Stimulated activated naive CD8-positive, alpha-beta T cell treated with anti-CD3 and anti-CD28 coated beads, Interleukin-15, amount 100 ng/mL, for 72 hours (primary cell): ENCODE results near the gene AUP1.

Source experiments
- ATAC-seq: fragments of 150-1000 bp; cut with Tn5 transposase; 2 replicates; pipeline ENCODE4 v1.10.0; 2021; ENCODE audit warnings: mild to moderate bottlenecking, moderate library complexity
- DNase-seq, 2 donors: peaks; one replicate each; pipeline ENCODE4 v3.0.0; 2021 to 2022
- H3K27ac Mint-ChIP-seq, 2 donors: one replicate each; pipeline ENCODE4 v1.8.0; 2022; ENCODE audit warnings: mild to moderate bottlenecking in 2 of 2, mixed read lengths in 2 of 2, moderate library complexity in 2 of 2
- H3K27me3 Mint-ChIP-seq: one replicate; pipeline ENCODE4 v1.8.0; 2022; ENCODE audit warnings: mixed read lengths
- H3K4me1 Mint-ChIP-seq: one replicate; pipeline ENCODE4 v1.8.0; 2022; ENCODE audit warnings: mild to moderate bottlenecking, mixed read lengths
- H3K4me3 Mint-ChIP-seq, 2 donors: one replicate each; pipeline ENCODE4 v1.8.0; 2022; ENCODE audit warnings: mild to moderate bottlenecking in 2 of 2, mixed read lengths in 2 of 2, moderate library complexity in 1 of 2
- H3K9me3 Mint-ChIP-seq, 2 donors: one replicate each; pipeline ENCODE4 v1.8.0; 2022; ENCODE audit warnings: mixed read lengths in 2 of 2

AUP1 gene

DNA sequence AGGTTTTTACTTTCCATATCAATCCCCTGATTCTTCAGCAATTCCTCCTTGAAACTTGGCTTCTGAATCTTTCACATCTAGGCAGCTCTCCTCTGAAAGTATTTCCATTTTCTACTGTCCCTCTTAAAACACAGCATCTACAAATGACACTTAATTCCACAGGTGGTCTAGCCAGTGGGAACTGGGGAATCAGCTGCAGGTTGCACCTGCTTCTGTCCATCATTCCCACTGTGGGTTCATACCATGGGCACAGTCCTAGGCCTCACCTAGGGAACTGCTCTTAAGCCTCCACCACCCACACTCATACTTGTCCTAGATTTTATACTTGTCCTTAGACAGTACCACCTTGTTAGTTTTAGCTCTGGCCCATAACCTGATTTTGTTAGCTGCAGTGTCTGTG, 22.0 kb upstream of the AUP1 start:
- DNase-seq = no peak
- H3K4me1 Mint-ChIP-seq = peaks cover 30% of the 10 kb centered on the region
- no peak overlapping the region for H3K4me3 Mint-ChIP-seq
- H3K27me3 Mint-ChIP-seq = peaks cover 59% of the 10 kb centered on the region
- H3K27ac Mint-ChIP-seq = no peak overlapping the region
- ATAC-seq = no peak
- no peaks in the 10 kb centered on the region for H3K9me3 Mint-ChIP-seq

DNA sequence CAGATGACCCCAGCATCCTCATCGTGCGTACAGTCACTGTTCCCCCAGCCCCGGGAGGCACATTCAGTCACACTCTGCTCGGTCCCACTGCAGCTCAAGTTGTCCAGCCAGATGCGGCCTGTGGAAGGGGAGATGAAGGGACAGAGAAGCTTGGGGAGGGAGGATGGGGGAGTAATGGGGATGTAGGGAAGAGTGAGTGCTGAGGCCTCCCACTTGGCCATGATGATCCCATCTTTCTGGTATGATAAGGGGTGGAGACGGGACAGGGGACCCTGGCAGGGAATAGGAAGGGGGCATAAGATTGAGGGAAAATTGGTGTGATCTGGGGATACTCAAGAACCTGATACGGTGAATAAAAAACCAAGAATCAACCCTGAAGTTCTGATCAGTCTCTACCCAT, 20.7 kb upstream of the AUP1 start:
- Mint-ChIP-seq H3K27me3 (peaks cover 68% of the 10 kb centered on the region), H3K4me1 (peaks cover 22% of the 10 kb centered on the region), H3K4me3 (peak overlapping the region in 1 of 2 donors; percentile 22), H3K27ac (no peak overlapping the region), H3K9me3 (no peaks in the 10 kb centered on the region)
- DNase-seq = no peak
- ATAC-seq = no peak

DNA sequence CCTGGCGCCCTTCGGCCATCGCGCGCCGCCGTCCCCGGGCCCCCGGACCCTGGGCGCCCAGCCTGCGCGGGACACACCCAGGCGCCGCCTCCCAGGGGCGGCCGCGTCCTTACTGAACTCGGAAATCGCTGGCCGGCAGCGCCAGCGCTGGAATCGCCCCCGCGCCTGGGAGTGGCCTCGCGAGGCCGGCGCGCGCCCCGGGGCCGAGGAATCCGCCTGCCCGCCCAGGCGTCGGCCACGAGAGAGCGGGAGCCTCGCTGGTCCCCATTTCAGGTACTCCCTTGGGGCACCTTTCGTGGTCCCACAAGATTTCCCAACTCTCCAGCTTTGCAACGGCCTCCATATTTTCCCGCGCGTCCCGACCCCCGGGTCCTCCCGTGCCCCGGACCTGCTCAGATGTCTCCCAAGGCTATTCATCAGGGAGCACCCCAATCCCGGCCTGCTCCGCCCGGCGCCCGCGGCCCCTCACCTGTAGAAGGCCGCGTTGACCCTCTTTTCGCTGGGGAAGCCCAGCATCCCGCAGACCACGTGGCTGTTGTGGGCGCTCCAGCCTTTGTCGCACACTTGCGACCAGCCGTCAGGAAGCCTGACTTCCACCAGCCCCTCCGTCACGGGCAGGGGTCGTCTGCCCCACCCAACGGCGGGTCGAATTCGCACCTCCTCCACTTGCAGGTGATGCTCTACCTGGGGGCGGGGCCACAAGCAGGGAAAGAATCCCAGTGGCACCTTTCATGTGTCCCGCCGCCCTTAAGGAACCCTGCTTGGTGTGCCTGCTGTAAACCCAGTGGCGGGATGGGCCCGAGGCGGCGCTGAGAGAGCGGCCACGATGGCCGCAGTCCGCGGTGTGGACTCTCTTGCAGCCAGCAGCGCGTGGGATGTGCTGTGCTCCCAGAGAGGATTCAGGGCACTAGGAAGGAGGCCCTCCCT, 19.7 kb upstream of the AUP1 start:
- Mint-ChIP-seq H3K4me3 (peak overlapping the region; percentile 74 to 79), H3K4me1 (peaks cover 22% of the 10 kb centered on the region), H3K9me3 (no peaks in the 10 kb centered on the region), H3K27ac (peak overlapping the region in 1 of 2 donors; percentile 34), H3K27me3 (peaks cover 76% of the 10 kb centered on the region)
- DNase-seq (no peak), ATAC-seq (peak; percentile 43)

DNA sequence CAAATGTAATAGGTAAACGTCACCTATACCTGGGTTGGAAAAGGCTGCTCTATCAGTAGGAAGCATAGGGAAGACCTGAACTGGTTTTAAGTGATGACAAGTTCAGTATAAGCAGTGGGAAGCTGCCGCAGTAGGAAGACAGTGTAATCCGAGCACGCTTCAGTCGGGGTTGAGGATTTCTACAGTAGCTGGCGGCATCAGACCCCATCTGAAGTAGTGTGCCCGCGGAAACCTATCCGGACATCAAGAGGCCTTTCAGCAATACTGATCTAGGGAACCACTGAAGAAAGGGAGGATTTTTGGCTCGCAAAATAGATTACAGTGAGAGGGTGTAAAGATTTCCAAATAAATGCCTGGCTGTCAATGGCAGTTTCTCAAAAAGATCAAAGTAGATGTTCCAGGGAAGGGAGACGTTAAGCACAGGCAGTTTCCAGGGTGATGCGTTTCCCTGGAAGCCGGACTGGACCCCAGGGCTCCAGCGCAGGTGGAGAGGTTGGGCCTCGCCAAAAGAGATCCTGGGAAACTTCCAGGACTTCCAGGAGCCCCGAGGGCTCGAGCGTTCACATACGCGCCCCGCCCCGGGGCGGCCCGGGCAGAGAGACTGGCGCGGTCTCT, 18.9 kb upstream of the AUP1 start:
- no peak for ATAC-seq
- peak overlapping the region; percentile 67 to 74 for H3K4me3 Mint-ChIP-seq
- H3K27me3 Mint-ChIP-seq = peaks cover 77% of the 10 kb centered on the region
- peaks cover 16% of the 10 kb centered on the region for H3K4me1 Mint-ChIP-seq
- DNase-seq = no peak
- peak overlapping the region in 1 of 2 donors; percentile 55 for H3K27ac Mint-ChIP-seq
- H3K9me3 Mint-ChIP-seq = no peaks in the 10 kb centered on the region

DNA sequence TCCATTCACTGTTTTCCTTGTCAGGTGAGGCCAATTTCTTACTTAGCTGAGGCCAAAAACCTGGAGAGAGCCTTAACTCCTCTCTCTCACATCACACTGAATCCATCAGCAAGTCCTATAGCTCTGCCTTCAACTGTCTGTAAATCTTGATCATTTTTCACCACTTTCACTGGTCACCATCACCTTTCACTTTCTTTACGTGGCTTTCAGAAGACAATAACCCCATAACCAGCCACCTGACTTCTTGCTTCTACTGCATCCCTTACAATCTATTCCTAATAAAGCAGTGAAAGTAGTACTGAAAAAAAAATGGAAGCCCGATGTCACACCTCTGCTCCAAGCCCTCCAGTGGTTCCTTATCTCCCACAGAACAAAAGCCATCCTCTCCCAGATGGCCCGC, 16.5 kb upstream of the AUP1 start:
- DNase-seq (no peak), ATAC-seq (no peak)
- peaks cover 71% of the 10 kb centered on the region for H3K27me3 Mint-ChIP-seq
- H3K4me1 Mint-ChIP-seq = peaks cover 16% of the 10 kb centered on the region
- no peak overlapping the region for H3K4me3 Mint-ChIP-seq
- no peak overlapping the region for H3K27ac Mint-ChIP-seq
- H3K9me3 Mint-ChIP-seq = no peaks in the 10 kb centered on the region

DNA sequence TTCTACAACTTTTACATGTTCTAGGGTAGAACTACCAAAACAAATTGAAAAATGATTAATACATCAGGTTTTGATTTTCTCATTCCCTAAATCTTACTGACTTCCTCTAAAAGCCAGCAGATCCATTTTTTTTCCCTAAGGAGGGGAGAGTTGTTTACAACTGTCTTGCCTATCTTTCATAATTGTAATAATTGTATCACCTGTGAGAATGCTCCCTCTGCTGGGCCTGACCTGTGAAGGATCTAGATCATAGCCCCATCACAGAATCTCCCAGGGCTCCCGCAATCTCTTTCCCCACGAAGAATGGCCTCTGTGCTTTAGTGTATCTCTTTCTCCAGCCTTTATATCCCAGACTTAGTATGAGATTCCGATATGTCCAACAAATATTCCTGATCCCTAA, 15.1 kb upstream of the AUP1 start:
- Mint-ChIP-seq H3K27me3 (peaks cover 61% of the 10 kb centered on the region), H3K27ac (no peak overlapping the region), H3K4me1 (peaks cover 11% of the 10 kb centered on the region), H3K4me3 (no peak overlapping the region), H3K9me3 (no peaks in the 10 kb centered on the region)
- no peak for ATAC-seq
- DNase-seq = no peak

DNA sequence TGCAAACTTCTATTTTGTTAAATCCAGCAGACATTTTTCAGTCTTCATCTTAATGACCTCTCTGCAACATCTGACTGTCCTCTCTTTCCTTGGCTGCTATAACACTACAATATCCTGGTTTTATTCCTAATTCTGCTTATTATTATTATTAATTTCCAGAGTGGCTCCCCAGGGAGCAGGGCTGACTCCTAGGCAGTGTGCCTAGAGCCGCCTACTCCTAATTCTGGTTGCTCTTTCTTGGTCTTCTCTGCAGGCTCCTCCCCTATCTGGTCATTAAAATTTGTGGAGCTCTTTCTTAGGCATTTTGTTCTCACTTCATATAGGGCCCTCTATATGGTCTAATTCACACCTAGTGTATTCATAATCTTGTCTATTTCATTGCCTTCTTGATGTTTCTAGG, 13.5 kb upstream of the AUP1 start:
- Mint-ChIP-seq H3K27me3 (peaks cover 67% of the 10 kb centered on the region), H3K4me1 (peaks cover 16% of the 10 kb centered on the region), H3K9me3 (no peaks in the 10 kb centered on the region), H3K27ac (no peak overlapping the region), H3K4me3 (no peak overlapping the region)
- DNase-seq (no peak), ATAC-seq (no peak)

DNA sequence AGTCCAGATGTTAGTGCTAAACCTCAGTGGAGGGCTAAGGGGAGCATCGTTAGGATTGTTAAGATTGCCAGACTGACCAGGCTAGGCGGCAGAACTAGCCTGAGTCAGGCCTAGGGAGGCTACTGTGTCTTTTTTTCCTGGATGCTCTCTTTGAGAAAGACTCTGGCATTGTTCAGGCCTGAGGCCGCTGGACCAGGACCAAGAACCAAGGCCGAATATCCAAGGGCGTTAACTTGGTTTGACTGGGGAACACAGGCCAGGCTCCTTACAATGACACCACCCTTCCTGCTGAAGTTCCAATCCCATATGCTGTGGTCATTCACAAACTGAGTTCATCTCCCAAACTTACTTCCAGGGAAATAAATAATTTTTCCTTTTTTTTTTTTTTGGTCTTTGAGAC, 10.8 kb upstream of the AUP1 start:
- no peaks in the 10 kb centered on the region for H3K9me3 Mint-ChIP-seq
- DNase-seq (no peak), ATAC-seq (no peak)
- H3K4me1 Mint-ChIP-seq = peaks cover 17% of the 10 kb centered on the region
- H3K4me3 Mint-ChIP-seq = no peak overlapping the region
- no peak overlapping the region for H3K27ac Mint-ChIP-seq
- peaks cover 57% of the 10 kb centered on the region for H3K27me3 Mint-ChIP-seq

DNA sequence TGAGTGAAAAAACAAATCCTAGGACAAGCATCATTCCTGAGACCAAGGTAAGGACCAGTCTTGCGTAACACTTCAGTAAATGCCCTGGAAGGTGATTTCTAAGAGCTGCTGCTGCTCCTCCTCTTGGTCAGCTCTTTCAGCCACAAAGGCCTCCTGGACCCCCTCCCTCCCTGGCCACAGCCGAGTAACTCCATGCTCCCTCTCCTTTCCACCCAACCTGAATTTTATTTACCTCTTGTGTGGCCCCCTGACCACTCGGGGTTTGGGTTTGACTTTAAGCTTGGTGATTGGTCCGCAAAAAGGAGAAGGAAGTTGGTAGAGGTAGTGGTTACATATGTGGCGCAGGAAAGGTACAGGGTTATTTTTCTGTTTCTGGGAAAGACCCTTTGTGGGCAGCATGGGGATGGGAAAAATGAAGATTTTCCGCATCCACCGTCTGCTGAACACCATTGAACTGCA, 9.4 kb upstream of the AUP1 start:
- Mint-ChIP-seq H3K27ac (no peak overlapping the region), H3K4me1 (peaks cover 17% of the 10 kb centered on the region), H3K4me3 (peak overlapping the region in 1 of 2 donors; percentile 49), H3K27me3 (peaks cover 48% of the 10 kb centered on the region), H3K9me3 (no peaks in the 10 kb centered on the region)
- DNase-seq (no peak), ATAC-seq (no peak)

DNA sequence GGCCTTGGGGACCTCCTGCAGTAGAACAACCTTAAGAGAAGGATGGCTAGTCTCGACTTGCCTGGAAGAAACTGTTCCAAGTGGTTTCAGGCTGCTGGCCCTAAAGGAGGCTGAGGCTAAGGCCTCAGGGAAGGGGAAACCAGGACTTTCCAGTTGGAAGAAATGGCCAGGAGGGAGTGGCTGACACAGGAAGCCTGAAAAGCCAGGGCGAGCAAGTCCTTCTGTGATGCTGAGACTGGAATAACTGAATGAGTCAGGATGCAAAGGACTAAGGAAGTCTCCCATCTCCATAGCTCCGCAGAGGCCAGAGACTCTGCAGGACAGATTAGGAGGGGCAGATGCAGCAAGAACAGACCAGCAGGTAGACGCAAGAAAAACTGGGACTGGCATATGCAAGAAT, 7.6 kb upstream of the AUP1 start:
- no peak overlapping the region for H3K27ac Mint-ChIP-seq

DNA sequence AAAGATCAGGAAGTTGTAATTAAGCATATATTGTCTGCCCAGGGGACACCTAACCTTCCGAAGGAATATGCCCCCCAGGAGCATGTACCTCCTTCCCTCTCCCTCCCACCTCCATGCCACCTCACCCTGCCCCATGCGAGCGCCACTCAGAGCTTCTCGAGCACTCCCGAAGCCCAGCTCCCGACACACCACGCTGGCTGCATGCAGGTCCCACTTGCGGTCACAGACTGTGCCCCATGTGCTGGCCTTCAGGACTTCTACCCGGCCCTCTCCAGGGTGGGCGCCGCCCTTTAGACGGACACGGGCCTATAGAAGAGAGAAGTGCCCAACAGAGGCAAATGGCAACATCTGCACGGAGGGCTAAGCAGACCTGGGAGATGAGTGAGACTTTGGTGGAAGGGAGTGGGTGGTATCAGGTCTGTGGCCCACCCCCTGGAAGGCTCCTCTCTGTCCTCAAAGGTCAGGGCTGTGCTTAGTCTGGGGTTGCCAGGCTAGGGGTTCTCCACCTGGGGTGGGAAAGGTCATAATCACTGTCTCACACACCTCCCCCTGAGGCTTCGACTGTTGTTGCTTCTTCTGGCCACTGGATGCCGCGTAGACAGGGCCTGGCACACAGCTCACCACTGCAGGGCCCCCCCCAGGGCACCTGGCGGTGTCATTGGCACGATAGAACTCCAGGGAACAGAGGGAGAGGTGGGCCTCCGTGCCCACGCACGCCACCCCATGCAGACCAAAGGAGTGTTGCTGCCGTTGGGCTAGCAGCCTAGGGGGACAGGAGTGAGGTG, 6.9 kb upstream of the AUP1 start:
- Mint-ChIP-seq H3K4me1 (peaks cover 30% of the 10 kb centered on the region), H3K4me3 (no peak overlapping the region), H3K9me3 (no peaks in the 10 kb centered on the region), H3K27me3 (peaks cover 32% of the 10 kb centered on the region), H3K27ac (peak overlapping the region in 1 of 2 donors; percentile 5)
- ATAC-seq = peak; percentile 59
- no peak for DNase-seq

More for the DNA sequence above, 7.6 kb upstream of the AUP1 start:
- H3K27me3 Mint-ChIP-seq = peaks cover 35% of the 10 kb centered on the region
- H3K9me3 Mint-ChIP-seq = no peaks in the 10 kb centered on the region
- H3K4me1 Mint-ChIP-seq = peaks cover 23% of the 10 kb centered on the region
- no peak overlapping the region for H3K4me3 Mint-ChIP-seq
- DNase-seq = no peak
- ATAC-seq = no peak

DNA sequence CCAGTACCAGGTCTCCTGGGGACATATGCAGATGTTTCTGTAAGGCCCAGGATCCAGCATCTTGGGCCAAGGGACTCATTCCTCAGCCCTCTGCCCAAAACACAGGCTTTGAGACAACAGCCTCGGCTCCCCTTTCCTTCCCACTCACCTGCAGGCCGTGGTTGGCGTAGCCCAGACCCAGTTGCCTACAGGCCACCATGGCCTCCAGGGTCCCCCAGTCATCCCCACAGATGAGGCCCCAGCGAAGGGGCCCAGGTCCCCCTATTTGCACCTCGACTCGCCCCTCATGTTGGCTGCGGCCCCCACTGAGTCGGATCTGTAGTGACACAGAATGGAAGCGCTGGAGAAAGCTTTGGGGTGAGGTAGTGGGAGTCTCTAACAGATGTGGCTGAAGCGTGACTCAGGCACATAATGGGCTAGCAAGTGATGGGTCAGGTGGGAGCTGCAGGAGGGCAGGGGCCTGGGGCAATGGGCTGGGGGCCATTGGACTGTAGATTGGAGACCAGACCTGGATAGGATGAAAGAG, 6.0 kb upstream of the AUP1 start:
- Mint-ChIP-seq H3K4me3 (no peak overlapping the region), H3K27me3 (peaks cover 32% of the 10 kb centered on the region), H3K9me3 (no peaks in the 10 kb centered on the region), H3K4me1 (peaks cover 38% of the 10 kb centered on the region), H3K27ac (no peak overlapping the region)
- no peak for DNase-seq
- no peak for ATAC-seq

DNA sequence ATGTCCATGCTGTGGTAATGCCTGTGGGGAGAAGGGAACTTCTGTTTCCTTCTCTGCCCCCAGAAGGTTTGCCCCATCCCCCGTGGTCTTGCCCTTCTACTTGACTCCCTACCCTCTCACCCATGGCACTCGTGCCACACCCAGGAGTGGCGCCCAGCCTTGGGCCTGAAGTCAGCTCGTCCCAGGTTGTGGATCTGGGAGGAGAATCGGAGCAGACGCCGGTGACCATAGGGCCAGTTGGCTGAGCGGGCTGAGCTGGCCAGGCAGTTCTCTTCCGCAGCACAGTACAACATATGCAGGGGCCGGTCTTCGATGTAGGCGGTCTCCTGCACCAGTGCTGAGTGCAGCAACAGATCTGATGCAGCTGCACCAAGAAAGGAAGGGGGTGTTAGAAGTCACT, 4.9 kb upstream of the AUP1 start:
- H3K9me3 Mint-ChIP-seq = no peaks in the 10 kb centered on the region
- no peak for ATAC-seq
- peaks cover 26% of the 10 kb centered on the region for H3K27me3 Mint-ChIP-seq
- H3K4me3 Mint-ChIP-seq = no peak overlapping the region
- no peak overlapping the region for H3K27ac Mint-ChIP-seq
- peaks cover 35% of the 10 kb centered on the region for H3K4me1 Mint-ChIP-seq
- DNase-seq = no peak

DNA sequence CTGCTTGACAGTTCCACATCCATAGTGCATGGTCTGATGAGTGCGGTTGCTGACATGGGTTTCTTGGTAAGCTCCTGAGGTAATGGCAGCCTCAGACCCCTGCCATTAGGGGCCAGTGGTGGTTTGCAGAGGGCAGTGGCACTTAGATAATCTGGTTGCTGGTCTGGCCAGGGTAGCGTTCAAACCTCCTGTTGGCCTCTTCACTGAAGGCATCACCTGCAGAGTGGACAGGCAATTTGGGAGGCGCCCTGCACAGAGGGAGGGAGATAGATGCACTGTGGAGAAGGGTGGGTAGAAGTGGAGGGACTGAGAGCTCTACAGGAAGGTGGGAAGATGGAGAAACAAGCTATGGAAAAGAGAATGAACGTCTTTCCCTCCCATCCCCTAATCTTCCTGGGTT, 4.0 kb upstream of the AUP1 start:
- no peak for ATAC-seq
- H3K4me1 Mint-ChIP-seq = peaks cover 35% of the 10 kb centered on the region
- no peaks in the 10 kb centered on the region for H3K9me3 Mint-ChIP-seq

DNA sequence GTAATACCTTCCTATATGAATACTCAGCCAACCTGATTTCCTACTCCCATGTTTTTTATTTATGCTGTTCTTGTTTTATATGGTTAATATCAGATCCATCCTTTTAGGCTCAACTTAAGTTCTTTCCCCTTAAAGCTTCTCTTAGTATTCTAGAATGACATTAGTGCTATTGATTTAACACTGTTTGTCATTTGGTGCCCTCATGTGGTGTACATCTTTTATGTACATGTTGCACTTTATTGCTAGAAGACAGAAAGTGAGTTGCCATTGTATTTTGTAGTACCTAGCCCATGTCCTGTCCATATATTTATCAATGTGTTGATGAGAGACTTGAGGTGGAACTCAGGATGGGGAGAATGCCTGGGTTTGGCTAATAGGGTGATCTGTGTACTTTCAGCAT, 2.7 kb upstream of the AUP1 start:
- Mint-ChIP-seq H3K27ac (peak overlapping the region in 1 of 2 donors; percentile 15), H3K27me3 (peaks cover 4% of the 10 kb centered on the region), H3K4me3 (peak overlapping the region in 1 of 2 donors; percentile 84)

More for the DNA sequence above, 4.0 kb upstream of the AUP1 start:
- DNase-seq = no peak
- Mint-ChIP-seq H3K27ac (no peak overlapping the region), H3K4me3 (no peak overlapping the region), H3K27me3 (peaks cover 16% of the 10 kb centered on the region)

More for the DNA sequence above, 2.7 kb upstream of the AUP1 start:
- Mint-ChIP-seq H3K9me3 (no peaks in the 10 kb centered on the region), H3K4me1 (peaks cover 47% of the 10 kb centered on the region)
- no peak for ATAC-seq
- DNase-seq = no peak
